Measurements from ENCODE around the gene ALPG. TPM values are rescaled to one million over a fixed set of nuclear protein-coding genes. Genes with fewer than 3 reads are reported as not detected.

The ALPG gene
- total RNA-seq, 1 experiment from 2014 or later = not detected

DNA sequence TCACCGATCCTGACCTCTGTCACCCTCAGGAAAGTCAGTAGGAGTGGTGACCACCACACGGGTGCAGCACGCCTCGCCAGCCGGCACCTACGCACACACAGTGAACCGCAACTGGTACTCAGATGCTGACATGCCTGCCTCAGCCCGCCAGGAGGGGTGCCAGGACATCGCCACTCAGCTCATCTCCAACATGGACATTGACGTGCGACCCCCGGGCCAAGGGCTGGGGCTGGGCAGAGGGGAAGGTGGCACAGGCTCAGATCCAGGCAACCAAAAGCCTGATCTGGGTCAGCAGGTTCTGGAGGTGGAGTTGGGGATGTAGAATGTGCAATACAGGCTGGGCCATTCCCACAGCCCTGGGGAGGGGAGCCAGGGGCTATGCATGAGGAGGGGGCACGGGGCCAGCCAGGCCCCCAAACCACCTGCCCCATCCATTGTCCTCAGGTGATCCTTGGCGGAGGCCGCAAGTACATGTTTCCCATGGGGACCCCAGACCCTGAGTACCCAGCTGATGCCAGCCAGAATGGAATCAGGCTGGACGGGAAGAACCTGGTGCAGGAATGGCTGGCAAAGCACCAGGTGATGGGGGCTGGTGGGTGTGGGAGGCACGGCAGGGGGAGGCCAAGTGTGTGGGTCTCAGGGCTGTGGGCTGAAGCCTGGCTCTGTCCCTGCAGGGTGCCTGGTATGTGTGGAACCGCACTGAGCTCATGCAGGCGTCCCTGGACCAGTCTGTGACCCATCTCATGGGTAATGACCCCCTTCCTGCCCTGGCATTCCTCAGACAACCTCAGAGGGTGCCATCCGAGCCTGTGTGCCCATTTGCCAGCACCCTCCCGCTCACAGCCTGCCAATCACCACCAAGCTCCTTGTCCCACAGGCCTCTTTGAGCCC is 50.7 kb downstream of the ALPG start:
- no peak for DNase-seq (ENCODE audit: low read depth)

DNA sequence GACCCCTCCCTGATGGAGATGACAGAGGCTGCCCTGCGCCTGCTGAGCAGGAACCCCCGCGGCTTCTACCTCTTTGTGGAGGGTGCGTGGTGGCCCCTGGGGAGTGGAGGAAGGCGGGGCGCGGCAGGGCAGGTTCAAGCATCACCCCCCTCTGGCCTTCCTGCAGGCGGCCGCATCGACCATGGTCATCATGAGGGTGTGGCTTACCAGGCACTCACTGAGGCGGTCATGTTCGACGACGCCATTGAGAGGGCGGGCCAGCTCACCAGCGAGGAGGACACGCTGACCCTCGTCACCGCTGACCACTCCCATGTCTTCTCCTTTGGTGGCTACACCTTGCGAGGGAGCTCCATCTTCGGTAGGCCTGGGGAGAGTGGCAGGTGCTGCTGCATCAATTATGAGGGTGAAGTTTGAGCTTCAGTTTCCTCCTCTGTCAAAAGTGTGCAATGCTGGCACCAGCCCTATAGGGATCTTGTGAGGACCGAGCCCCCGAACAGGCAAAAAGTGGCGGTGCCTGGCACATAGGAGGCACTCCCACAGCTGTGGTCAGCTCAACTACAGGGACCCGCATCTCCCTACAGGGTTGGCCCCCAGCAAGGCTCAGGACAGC is 51.5 kb downstream of the ALPG start:
- no peak for DNase-seq (ENCODE audit: low read depth)

DNA sequence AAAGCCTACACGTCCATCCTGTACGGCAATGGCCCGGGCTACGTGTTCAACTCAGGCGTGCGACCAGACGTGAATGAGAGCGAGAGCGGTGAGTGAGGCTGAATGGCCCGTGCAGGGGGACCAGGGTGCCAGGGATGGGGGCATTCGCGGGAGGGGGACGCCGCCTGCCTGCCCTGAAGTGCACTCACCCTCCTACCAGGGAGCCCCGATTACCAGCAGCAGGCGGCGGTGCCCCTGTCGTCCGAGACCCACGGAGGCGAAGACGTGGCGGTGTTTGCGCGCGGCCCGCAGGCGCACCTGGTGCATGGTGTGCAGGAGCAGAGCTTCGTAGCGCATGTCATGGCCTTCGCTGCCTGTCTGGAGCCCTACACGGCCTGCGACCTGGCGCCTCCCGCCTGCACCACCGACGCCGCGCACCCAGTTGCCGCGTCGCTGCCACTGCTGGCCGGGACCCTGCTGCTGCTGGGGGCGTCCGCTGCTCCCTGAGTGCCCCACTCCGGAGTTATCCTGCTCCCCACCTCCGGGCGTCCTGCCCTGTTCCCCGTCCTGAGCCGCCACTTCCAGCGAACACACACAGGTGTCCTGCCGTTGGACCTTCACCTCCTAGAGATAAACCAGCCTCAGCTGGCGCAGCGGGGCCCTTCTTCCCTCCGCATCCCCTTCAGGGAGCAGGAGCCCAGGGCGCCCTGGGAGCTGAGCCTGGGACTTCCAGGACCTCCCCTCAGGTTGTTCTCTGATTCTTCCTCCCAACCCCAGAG is 52.2 kb downstream of the ALPG start:
- DNase-seq (ENCODE audit: low read depth) = no peak

DNA sequence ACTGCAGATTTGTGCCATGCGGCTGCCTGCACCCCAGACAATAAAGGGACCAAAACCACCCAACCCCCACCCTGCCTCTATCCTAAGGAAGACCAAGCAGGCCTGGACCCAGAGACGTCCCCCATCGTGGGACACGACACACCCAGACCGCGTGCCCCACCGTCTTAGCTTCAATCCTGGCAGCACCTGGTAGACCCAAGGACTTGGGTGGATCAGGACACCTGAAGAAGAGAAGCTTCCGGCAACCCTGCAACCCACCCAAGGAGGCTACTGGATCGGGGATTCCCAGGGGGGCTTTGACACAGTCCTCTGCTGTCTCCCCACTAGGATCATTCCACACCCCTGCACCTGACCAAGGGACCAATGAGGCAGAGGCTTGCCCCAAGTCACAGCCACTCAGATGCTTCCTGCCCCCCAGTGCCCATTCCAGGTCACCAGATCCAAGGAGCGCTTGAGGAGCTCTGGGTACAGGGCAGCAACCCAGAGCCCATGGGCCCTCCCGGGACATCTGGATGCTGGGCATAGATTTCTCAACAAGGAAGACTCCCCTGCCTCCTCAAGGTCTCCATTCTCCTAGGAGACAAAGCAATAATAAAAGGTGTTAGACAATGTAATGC is 52.9 kb downstream of the ALPG start:
- no peak for DNase-seq (ENCODE audit: low read depth)

DNA sequence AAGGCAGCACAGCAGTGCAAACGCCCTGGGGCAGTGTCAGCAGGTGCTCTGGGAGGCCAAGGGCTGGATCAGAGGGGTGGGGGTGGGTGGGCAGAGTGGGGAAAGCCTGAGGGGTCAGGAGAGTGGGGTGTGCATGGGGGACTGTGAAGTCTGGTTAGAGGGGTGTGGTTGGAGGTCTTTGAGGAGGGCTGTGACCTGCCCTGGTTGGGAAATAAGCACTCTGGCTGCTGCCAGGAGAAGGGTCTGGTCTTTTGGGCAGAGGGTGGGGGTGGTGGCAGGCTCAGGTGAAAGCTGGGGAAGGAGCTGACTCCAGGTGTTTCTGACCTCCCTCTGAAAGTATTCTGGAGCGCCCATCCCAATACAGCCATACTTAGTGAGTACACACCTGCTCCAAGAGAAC is 53.5 kb downstream of the ALPG start:
- DNase-seq (ENCODE audit: low read depth) = no peak

Other genes with a start within 250 kb of the ALPG start
- gene ALPP, start 28.1 kb upstream of the ALPG start, total RNA-seq (2014; rRNA removed) = not detected in 2 replicates
- not detected in 2 replicates for gene ALPI, start 49.3 kb downstream of the ALPG start, total RNA-seq (2014; rRNA removed)
- gene ECEL1, start 81.0 kb downstream of the ALPG start, total RNA-seq (2014; rRNA removed) = not detected in 2 replicates
- gene PRSS56, start 113.5 kb downstream of the ALPG start, total RNA-seq (2014; rRNA removed) = 0.40 and 0.71 TPM in 2 replicates
- gene CHRND, start 119.3 kb downstream of the ALPG start, total RNA-seq (2014; rRNA removed) = 1.1 and 7.1 TPM in 2 replicates
- 0.83 and 5.5 TPM in 2 replicates for gene CHRNG, start 132.8 kb downstream of the ALPG start, total RNA-seq (2014; rRNA removed)
- 5.0 and 5.1 TPM in 2 replicates for gene TIGD1, start 143.7 kb downstream of the ALPG start, total RNA-seq (2014; rRNA removed)
- gene EIF4E2, start 143.8 kb downstream of the ALPG start, total RNA-seq (2014; rRNA removed) = 61.4 and 61.8 TPM in 2 replicates
- gene EFHD1, start 226.8 kb downstream of the ALPG start, total RNA-seq (2014; rRNA removed) = 0.19 and 0.52 TPM in 2 replicates

Data from LHCN-M2 (cell line).